Hepatocyte (in vitro differentiated cells): ENCODE data around the gene SEMA4A.
"Not testable (repeated sequence)": the region's sequence is repeated elsewhere in the genome, so short reads cannot be mapped to it uniquely, and the experiment has no call there.

Source experiments
- CTCF ChIP-seq: fragments of 200-600 bp; sonication (generic); IDR thresholded peaks from 2 replicates; pipeline ENCODE4 v1.5.1; 2016; ENCODE audit warnings: antibody characterized with exemption, mild to moderate bottlenecking; ENCODE audit not compliant: poor library complexity
- EZH2 ChIP-seq: fragments of 200-600 bp; sonication (generic); IDR thresholded peaks from 2 replicates; pipeline ENCODE4 v1.6.1; 2016; ENCODE audit warnings: antibody characterized with exemption, mild to moderate bottlenecking, borderline replicate concordance
- EZH2phosphoT487 ChIP-seq: fragments of 200-600 bp; sonication (generic); IDR thresholded peaks from one replicate; pipeline ENCODE4 v1.6.1; 2018; ENCODE audit warnings: antibody characterized with exemption, mild to moderate bottlenecking, low read depth, moderate library complexity; ENCODE audit not compliant: unreplicated experiment, severe bottlenecking

- TF ChIP-seq CTCF, EZH2, EZH2phosphoT487: not testable (repeated sequence)
Observed at GRCh38 chr1:156182010-156182779, 28.8 kb downstream of the SEMA4A start.
